ENCODE measurements around the gene PLXNA2.

PLXNA2 gene

GRCh38 chr1:208118841-208119606 is 125.2 kb downstream of the PLXNA2 start:
- no peak for DNase-seq (ENCODE audit: low read depth)

- DNase-seq (ENCODE audit: low read depth), result no peak
Observed at GRCh38 chr1:208118306-208118705, 125.9 kb downstream of the PLXNA2 start.

- DNase-seq (ENCODE audit: low read depth), result no peak
Observed at GRCh38 chr1:208117826-208118225, 126.4 kb downstream of the PLXNA2 start.

GRCh38 chr1:208117409-208117808 is 126.8 kb downstream of the PLXNA2 start:
- no peak for DNase-seq (ENCODE audit: low read depth)

GRCh38 chr1:208115924-208116640 is 128.1 kb downstream of the PLXNA2 start:
- no peak for DNase-seq (ENCODE audit: low read depth)

- no peak for DNase-seq (ENCODE audit: low read depth)
Observed at GRCh38 chr1:208113011-208113410, 131.2 kb downstream of the PLXNA2 start.

- DNase-seq (ENCODE audit: low read depth), result no peak
Observed at GRCh38 chr1:208112401-208112800, 131.8 kb downstream of the PLXNA2 start.

- DNase-seq (ENCODE audit: low read depth), result no peak
Observed at GRCh38 chr1:208111646-208112190, 132.5 kb downstream of the PLXNA2 start.

- DNase-seq (ENCODE audit: low read depth), result no peak
Observed at GRCh38 chr1:208110296-208110695, 133.9 kb downstream of the PLXNA2 start.

- no peak for DNase-seq (ENCODE audit: low read depth)
Observed at GRCh38 chr1:208108646-208109330, 135.4 kb downstream of the PLXNA2 start.

- DNase-seq (ENCODE audit: low read depth), result no peak
Observed at GRCh38 chr1:208108213-208108608, 136.0 kb downstream of the PLXNA2 start.

- DNase-seq (ENCODE audit: low read depth), result no peak
Observed at GRCh38 chr1:208107425-208108212, 136.6 kb downstream of the PLXNA2 start.

- no peak for DNase-seq (ENCODE audit: low read depth)
Observed at GRCh38 chr1:208106218-208106617, 138.0 kb downstream of the PLXNA2 start.

- DNase-seq (ENCODE audit: low read depth), result no peak
Observed at GRCh38 chr1:208105756-208106155, 138.4 kb downstream of the PLXNA2 start.

- DNase-seq (ENCODE audit: low read depth), result no peak
Observed at GRCh38 chr1:208103597-208104513, 140.3 kb downstream of the PLXNA2 start.

- no peak for DNase-seq (ENCODE audit: low read depth)
Observed at GRCh38 chr1:208101661-208102431, 142.3 kb downstream of the PLXNA2 start.

- DNase-seq (ENCODE audit: low read depth), result no peak
Observed at GRCh38 chr1:208100906-208101305, 143.3 kb downstream of the PLXNA2 start.

- no peak for DNase-seq (ENCODE audit: low read depth)
Observed at GRCh38 chr1:208100106-208100505, 144.1 kb downstream of the PLXNA2 start.

GRCh38 chr1:208098773-208099172 is 145.4 kb downstream of the PLXNA2 start:
- no peak for DNase-seq (ENCODE audit: low read depth)

Data from T-helper 22 cell (primary cell).